Measurements from ENCODE around the gene CADM1.

CADM1 gene

GRCh38 chr11:115504276-115505158 is at the start of gene CADM1:
Gene CADM1, minus strand, starts transcription at chr11:115504415.
- peak; percentile 3 for DNase-seq (ENCODE audit: low read depth, low spot score)
- no peak within 1 kb of the TSS for H3K27ac ChIP-seq
- peak within 1 kb of the TSS; percentile 83 for H3K4me3 ChIP-seq
- no peaks in the 10 kb centered on the region for H3K9me3 ChIP-seq (ENCODE audit: low read depth, low read length)
- no peak for TF ChIP-seq EZH2 (IDR thresholded peaks at IDR 0.05)
- no peak for TF ChIP-seq FOXP2 (optimal IDR thresholded peaks at IDR 0.05; ENCODE audit: control extremely low read depth, extremely low read length, insufficient read depth)
- TF ChIP-seq POLR2AphosphoS5 (IDR thresholded peaks at IDR 0.05; ENCODE audit: borderline replicate concordance, low read depth, low read length): no peak
- no peaks in the 10 kb centered on the region for H3K36me3 ChIP-seq (ENCODE audit: insufficient read depth, low read length)
- H3K9ac ChIP-seq (ENCODE audit: insufficient read length): no peak within 1 kb of the TSS

DNA sequence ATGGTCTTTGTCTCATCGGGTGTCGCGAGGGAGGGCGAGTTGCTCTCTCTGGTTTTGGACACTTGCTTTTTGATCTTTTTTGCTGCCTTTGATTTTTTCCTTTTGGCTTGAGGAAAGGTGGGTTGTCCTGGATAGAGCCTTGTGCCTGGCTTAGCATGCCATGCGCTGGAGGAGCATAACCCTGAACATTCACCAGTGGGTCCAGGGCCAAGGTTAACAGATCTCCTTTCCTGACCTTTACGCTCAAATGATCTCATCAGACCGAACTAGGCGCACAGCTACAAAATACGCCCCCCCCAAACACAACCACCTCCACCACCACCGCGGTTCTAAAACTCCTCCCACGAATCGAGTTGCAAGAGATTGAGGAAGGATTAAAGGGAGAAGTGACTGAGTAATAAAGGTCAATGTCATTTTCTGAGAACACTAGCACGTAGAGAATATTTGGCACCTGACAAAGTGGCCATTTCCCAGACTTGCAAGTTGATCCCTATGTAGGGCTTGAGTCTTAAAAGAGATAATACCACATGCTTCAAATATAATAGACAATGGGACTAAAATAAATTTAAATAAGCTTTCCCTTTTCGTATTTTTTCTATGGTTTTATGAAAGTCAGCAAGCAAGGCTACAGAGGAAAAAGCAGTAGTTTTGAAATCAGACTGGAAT is 48.7 kb upstream of the CADM1 start:
- Histone ChIP-seq H3K9ac (ENCODE audit: insufficient read length) (no peak overlapping the region), H3K4me3 (no peak overlapping the region), H3K27ac (no peak overlapping the region), H3K36me3 (ENCODE audit: insufficient read depth, low read length) (no peaks in the 10 kb centered on the region), H3K9me3 (ENCODE audit: low read depth, low read length) (no peaks in the 10 kb centered on the region)
- TF ChIP-seq POLR2AphosphoS5 (IDR thresholded peaks at IDR 0.05; ENCODE audit: borderline replicate concordance, low read depth, low read length) (no peak), EZH2 (IDR thresholded peaks at IDR 0.05) (no peak), FOXP2 (optimal IDR thresholded peaks at IDR 0.05; ENCODE audit: control extremely low read depth, extremely low read length, insufficient read depth) (no peak)
- DNase-seq (ENCODE audit: low read depth, low spot score): no peak

DNA sequence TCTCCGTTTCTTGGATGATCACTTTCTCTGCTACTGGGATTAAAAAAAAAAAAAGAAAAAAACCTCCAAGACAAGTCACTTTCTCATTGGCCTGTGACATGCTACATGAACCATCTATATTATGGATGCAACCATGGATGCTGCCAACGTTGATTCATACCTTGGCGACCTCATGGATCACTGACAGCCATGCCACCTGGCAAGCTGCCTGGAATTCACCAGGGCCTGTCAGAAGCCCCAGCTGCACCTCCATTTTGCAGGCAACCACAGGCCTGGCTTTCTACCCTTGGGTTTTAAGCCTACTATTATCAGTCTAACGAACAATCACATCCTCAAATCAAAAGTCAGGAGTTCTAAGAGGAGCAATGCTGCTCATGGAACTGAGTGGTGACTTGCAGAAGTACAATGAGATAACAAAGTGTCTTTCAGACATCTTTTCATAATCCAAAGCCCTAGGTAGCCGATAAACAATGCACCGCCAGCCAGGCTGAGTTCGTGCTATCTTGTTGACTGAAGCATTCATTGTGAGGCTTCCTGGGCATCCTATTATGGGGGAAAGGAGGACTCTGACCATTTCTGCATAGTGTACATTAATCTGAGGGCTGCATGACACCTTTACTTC is 48.0 kb upstream of the CADM1 start:
- no peak for DNase-seq (ENCODE audit: low read depth, low spot score)
- Histone ChIP-seq H3K9me3 (ENCODE audit: low read depth, low read length) (no peaks in the 10 kb centered on the region), H3K36me3 (ENCODE audit: insufficient read depth, low read length) (no peaks in the 10 kb centered on the region), H3K9ac (ENCODE audit: insufficient read length) (no peak overlapping the region), H3K27ac (no peak overlapping the region), H3K4me3 (no peak overlapping the region)
- TF ChIP-seq FOXP2 (optimal IDR thresholded peaks at IDR 0.05; ENCODE audit: control extremely low read depth, extremely low read length, insufficient read depth) (no peak), EZH2 (IDR thresholded peaks at IDR 0.05) (no peak), POLR2AphosphoS5 (IDR thresholded peaks at IDR 0.05; ENCODE audit: borderline replicate concordance, low read depth, low read length) (no peak)

DNA sequence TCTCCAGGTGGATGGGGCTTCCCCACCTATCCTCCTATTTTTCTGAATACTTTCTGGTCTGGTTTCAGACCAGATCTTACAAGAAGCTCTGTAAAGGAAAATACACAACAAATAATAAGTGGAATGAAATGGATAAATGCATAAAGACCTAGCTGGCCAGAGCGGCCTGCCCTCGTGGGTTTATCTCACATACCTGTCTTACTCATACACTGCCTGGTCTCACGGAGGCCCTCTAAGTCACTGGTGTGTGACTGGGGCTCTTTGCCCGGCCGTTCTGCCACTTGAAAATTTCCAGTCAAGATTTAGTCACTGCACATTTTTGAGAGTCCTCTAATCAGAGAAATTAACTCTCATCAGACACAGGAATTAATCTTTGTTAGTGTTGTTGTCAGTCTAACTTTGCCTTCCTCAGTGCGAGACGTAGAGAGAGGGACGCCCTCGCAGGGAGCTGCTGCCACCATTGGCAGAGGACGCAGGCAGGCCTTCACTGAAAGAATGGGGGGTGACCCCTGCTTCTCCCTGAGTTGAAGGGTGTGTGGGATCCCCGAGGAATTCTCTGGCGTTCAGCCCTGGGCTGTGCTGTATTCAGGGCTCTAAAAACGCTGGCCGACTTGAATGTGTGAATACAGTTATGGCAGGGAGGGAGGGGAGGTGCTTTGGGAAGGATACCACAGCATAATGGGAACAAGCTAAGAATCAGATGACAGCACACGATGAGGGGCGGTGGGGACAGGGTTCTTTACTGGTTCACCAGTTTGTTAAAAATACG is 46.3 kb upstream of the CADM1 start:
- TF ChIP-seq POLR2AphosphoS5 (IDR thresholded peaks at IDR 0.05; ENCODE audit: borderline replicate concordance, low read depth, low read length) (no peak), EZH2 (IDR thresholded peaks at IDR 0.05) (no peak), FOXP2 (optimal IDR thresholded peaks at IDR 0.05; ENCODE audit: control extremely low read depth, extremely low read length, insufficient read depth) (no peak)
- no peak overlapping the region for H3K27ac ChIP-seq
- DNase-seq (ENCODE audit: low read depth, low spot score): no peak
- H3K36me3 ChIP-seq (ENCODE audit: insufficient read depth, low read length): no peaks in the 10 kb centered on the region
- H3K9me3 ChIP-seq (ENCODE audit: low read depth, low read length): no peaks in the 10 kb centered on the region
- H3K9ac ChIP-seq (ENCODE audit: insufficient read length): no peak overlapping the region
- H3K4me3 ChIP-seq: no peak overlapping the region

GRCh38 chr11:115548878-115549528 is 44.8 kb upstream of the CADM1 start:
- H3K9ac ChIP-seq (ENCODE audit: insufficient read length): no peak overlapping the region
- H3K36me3 ChIP-seq (ENCODE audit: insufficient read depth, low read length): no peaks in the 10 kb centered on the region
- TF ChIP-seq FOXP2 (optimal IDR thresholded peaks at IDR 0.05; ENCODE audit: control extremely low read depth, extremely low read length, insufficient read depth) (no peak), EZH2 (IDR thresholded peaks at IDR 0.05) (no peak), POLR2AphosphoS5 (IDR thresholded peaks at IDR 0.05; ENCODE audit: borderline replicate concordance, low read depth, low read length) (no peak)
- no peak overlapping the region for H3K27ac ChIP-seq
- no peaks in the 10 kb centered on the region for H3K9me3 ChIP-seq (ENCODE audit: low read depth, low read length)
- DNase-seq (ENCODE audit: low read depth, low spot score): no peak
- no peak overlapping the region for H3K4me3 ChIP-seq

- no peak for TF ChIP-seq POLR2AphosphoS5 (IDR thresholded peaks at IDR 0.05; ENCODE audit: borderline replicate concordance, low read depth, low read length)
- no peak for TF ChIP-seq EZH2 (IDR thresholded peaks at IDR 0.05)
- TF ChIP-seq FOXP2 (optimal IDR thresholded peaks at IDR 0.05; ENCODE audit: control extremely low read depth, extremely low read length, insufficient read depth): no peak
- no peaks in the 10 kb centered on the region for H3K36me3 ChIP-seq (ENCODE audit: insufficient read depth, low read length)
- H3K9ac ChIP-seq (ENCODE audit: insufficient read length): no peak overlapping the region
- no peak for DNase-seq (ENCODE audit: low read depth, low spot score)
- no peak overlapping the region for H3K27ac ChIP-seq
- no peak overlapping the region for H3K4me3 ChIP-seq
- H3K9me3 ChIP-seq (ENCODE audit: low read depth, low read length): no peaks in the 10 kb centered on the region
Observed at GRCh38 chr11:115545581-115546210, 41.5 kb upstream of the CADM1 start.

DNA sequence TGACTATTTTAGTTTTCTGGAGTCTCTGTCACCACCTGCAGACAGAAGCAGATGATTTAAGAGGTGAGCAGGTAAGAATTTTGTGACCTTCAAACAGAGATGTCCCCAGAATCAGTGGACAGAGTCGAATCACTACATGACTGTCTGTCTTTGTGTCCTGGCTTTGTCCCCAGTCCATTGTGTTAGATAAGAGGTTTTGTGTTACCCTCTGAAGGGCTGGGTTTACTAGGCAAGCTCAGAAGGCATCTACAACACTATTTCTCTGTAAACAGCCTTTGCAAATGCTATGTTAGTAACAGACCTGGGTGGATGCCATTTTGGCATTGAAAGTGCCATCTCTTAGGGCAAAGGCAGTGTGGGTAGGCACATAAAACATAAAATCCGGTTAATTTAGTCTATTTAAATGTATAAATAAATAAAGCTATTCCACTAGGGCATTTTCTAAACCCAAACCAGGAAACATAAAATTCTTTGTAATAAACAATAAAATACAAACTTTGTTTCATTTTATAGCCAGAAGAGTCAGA is 40.3 kb upstream of the CADM1 start:
- DNase-seq (ENCODE audit: low read depth, low spot score): no peak
- no peak overlapping the region for H3K27ac ChIP-seq

More for the DNA sequence above, 40.3 kb upstream of the CADM1 start:
- H3K9me3 ChIP-seq (ENCODE audit: low read depth, low read length): no peaks in the 10 kb centered on the region
- H3K4me3 ChIP-seq: no peak overlapping the region
- no peak for TF ChIP-seq POLR2AphosphoS5 (IDR thresholded peaks at IDR 0.05; ENCODE audit: borderline replicate concordance, low read depth, low read length)
- TF ChIP-seq EZH2 (IDR thresholded peaks at IDR 0.05): no peak
- no peak for TF ChIP-seq FOXP2 (optimal IDR thresholded peaks at IDR 0.05; ENCODE audit: control extremely low read depth, extremely low read length, insufficient read depth)
- H3K36me3 ChIP-seq (ENCODE audit: insufficient read depth, low read length): no peaks in the 10 kb centered on the region
- no peak overlapping the region for H3K9ac ChIP-seq (ENCODE audit: insufficient read length)

Measured in SK-N-MC (cell line).